Adrenal gland (tissue), 5 donors: Measurements from ENCODE around the gene ZFHX3.

Experiments used
- POLR2A ChIP-seq, 2 donors: fragments of 450-650 bp; IDR thresholded peaks; one replicate each; pipeline ENCODE4 v1.6.1; 2017; ENCODE audit warnings: antibody characterized with exemption in 2 of 2, mild to moderate bottlenecking in 2 of 2, moderate library complexity in 1 of 2
- TF ChIP-seq, protein P1 (sequence below), 6 experiments: fragments of 450-650 bp in 4 of 6; fragments of 200-600 bp in 2 of 6; sonication (generic) in 1 of 6; IDR thresholded peaks; 1 replicate in 5 of 6; 2 replicates in 1 of 6; pipeline versions ENCODE4 v1.5.1 to v1.8.0; 2016 to 2021; ENCODE audit warnings: antibody characterized with exemption in 6 of 6, mild to moderate bottlenecking in 2 of 6, moderate library complexity in 1 of 6
- donor health status: DM: no; HTN: no; CAD: no.

DNA sequence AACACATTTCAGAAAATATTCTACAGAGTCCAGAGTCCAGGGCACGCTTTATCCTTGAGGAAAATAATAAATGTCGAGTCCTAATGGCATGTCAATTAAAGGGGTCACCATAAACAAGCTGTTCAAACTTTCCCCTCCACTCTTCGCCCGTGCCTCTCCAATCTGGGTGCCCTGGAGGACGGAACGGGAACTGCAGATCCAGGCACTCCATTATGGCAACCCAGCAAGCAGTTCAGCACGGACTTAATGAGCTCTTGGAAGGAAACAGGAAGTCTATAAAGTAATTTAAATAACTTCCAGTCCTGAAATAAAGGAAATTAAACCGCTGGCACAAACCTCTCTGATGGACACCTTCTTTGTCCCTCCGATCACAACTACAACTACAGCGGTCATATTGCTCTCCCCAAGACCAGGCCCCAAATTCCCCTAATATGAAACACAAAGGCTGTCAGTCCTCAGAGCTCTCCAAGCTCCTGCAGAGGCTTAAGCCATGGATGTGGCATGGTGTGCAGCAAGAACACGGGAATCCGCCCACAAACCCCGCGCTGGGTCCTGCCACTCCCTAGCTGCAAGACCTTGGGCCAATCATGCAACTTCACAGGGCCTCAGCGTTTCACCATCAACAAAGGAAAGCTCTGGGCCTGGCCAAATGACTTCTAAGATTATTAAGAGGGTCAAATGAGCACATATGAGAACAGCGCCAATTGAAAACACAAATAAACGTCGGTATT, 52.6 kb downstream of the ZFHX3 start:
- TF ChIP-seq, protein P1, sequence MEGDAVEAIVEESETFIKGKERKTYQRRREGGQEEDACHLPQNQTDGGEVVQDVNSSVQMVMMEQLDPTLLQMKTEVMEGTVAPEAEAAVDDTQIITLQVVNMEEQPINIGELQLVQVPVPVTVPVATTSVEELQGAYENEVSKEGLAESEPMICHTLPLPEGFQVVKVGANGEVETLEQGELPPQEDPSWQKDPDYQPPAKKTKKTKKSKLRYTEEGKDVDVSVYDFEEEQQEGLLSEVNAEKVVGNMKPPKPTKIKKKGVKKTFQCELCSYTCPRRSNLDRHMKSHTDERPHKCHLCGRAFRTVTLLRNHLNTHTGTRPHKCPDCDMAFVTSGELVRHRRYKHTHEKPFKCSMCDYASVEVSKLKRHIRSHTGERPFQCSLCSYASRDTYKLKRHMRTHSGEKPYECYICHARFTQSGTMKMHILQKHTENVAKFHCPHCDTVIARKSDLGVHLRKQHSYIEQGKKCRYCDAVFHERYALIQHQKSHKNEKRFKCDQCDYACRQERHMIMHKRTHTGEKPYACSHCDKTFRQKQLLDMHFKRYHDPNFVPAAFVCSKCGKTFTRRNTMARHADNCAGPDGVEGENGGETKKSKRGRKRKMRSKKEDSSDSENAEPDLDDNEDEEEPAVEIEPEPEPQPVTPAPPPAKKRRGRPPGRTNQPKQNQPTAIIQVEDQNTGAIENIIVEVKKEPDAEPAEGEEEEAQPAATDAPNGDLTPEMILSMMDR (IDR thresholded peaks at IDR 0.05): peak in 4 of 6 experiments; percentile 19 to 37 (median 24)
- no peak for TF ChIP-seq POLR2A (IDR thresholded peaks at IDR 0.05)
